Stimulated activated CD8-positive, alpha-beta memory T cell treated with anti-CD3 and anti-CD28 coated beads, Interleukin-7, amount 100 ng/mL, for 4 hours (primary cell): ENCODE results near the gene ALG9.
A peak's percentile ranks its signal among the peaks of the same experiment; 100 is the strongest.
"Not testable (repeated sequence)": the region's sequence is repeated elsewhere in the genome, so short reads cannot be mapped to it uniquely, and the experiment has no call there.

Source experiments
- DNase-seq, 2 donors: peaks; one replicate each; pipeline ENCODE4 v3.0.0-alpha.2; 2020; ENCODE audit warnings: low read depth in 2 of 2

The ALG9 gene

DNA sequence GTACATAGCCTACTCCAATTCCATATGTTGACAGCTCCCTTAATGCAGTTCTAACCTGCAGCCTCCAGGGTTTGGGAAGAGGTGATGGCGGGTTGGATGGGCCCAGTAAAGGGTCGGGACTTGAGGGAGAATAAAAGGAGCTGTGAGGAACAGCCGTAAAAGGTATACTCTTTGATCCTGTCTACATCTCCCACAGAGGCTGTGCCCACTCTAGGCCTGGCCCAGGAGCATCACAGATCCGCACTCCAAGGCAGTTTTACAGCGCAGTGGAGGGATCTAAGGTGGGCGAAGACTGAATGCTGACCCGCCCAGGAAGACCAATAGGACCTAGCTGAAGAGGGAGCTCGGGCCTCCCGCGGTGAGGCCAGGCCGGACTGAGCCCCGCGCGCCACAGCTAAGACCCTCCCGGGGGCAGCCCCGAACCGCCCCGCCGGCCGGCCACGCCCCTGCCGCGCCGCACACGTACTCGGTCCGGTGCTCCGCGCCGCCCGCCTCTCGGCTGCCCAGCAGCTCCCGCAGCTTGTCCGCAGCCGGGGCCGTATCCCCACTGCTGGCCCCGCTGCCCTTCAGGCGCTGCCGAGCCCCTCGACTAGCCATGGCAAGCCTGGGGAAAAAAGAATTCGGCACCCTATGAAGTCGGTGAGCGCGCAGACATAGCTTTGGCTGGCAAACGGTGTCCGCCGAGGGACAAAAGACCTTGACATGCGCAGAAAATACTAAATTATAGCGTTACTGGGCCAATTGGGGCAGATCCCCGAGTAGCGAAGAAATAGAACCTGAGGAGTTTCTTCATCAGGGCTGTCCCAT, at the start of gene ALG9:
Gene ALG9 (minus strand): TSS at position 696 of the 807 bp plus-strand sequence. CDS start 99 bp downstream, at position 597.
- peak; percentile 80 to 81 for DNase-seq

- DNase-seq: no peak
Measured at GRCh38 chr11:111920908-111921307, 49.5 kb upstream of the ALG9 start.

DNA sequence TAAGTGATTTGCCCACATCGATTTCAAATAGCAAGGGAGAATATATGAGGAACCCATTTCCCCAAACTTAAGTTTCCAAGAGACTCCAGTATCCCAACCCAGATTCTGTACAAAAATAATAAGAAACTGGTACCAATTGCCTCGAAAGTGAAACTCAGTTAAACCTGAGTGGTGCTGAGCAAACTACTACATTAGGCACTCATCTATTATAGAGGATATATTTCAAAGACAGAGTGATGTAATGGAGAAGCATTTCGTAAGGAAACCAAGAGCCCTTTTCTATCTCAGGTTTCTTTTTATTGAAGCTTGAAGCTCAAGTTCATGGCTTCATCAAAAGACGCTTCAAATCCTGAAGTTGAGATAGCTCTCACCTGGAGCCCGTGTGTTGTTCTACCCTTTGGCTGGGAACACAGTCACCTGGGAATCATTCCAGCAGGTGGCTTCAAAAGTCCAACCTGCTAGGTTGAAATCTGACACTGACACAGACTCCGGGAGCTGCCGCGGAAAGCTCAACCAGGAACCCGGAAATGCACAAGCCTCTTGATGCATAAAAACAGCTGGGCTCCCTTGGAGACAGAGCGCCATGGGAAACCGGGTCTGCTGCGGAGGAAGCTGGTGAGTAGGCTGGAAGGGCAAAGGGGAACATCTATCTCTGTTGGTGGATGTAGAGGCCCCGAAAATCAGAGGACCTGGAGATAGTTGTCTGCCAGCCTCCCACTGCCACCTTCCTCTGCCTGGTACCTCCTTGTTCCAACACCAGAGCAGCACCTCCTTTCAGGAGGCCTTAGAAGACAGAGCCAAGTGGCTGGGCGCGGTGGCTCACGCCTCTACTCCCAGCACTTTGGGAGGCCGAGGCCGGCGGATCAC, 47.2 kb upstream of the ALG9 start, which contains the start of gene C11orf52:
Gene C11orf52 (plus strand): TSS at position 524 of the 867 bp plus-strand sequence. CDS start 60 bp downstream, at position 584.
- no peak for DNase-seq

GRCh38 chr11:111917788-111918187, 46.4 kb upstream of the ALG9 start:
- DNase-seq: no peak

DNA sequence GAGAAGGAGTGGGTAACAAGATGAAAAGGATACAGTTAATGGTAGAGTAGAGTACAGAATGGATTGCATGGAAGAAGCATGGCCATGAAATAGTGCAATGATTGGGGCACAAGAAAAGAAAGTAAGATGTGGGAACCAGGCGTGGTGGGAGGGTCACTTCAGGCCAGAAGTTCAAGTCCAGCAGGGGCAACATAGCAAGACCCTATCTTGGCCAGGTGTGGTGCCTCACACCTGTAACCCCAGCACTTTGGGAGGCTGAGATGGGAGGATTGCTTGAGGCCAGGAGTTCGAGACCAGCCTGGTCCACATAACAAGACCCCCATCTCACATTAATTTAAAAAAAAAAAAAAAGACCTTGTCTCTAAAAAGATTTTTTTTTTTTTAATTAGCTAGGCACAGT, 45.9 kb upstream of the ALG9 start:
- no peak for DNase-seq

DNA sequence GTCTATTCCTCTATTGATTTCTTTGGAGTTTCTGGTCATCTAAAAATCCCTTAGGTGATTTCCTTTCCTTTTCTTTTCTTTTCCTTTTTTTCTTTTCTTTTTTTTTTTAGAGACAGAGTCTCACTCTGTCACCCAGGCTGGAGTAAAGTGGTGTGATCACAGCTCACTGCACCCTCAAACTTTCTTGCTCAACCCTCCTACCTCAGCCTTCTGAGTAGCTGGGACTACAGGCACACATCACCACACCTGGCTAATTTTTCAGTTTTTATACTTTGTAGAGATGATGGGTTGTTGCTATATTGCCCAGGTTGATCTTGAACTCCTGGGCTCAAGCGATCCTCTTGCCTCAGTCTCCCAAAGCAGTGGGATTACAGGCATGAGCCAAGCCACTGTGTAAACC, 45.4 kb upstream of the ALG9 start:
- no peak for DNase-seq

DNA sequence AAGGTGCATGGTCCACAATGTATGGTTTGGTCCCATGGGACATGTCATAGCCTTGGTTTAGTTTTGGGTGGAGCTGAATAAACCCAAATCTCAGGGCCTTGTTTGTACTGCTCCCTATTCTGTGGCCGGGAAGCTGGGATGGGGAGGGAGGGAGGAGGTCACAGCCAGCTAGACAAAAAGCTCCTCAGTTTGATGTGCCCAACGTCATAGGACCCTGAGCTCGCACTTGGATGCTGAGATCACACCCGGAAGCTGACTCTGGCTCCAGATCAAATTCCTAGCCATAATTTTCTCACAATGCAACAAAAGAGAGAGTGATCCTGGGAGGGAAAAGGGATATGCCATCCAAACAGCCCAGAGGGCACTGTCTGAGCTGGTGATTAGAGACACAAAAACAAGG, 42.6 kb upstream of the ALG9 start:
- DNase-seq: no peak

GRCh38 chr11:111913031-111913861, 41.9 kb upstream of the ALG9 start:
- DNase-seq: no peak

- DNase-seq: no peak
Measured at GRCh38 chr11:111912535-111912934, 41.2 kb upstream of the ALG9 start, which contains the start of gene HSPB2. Gene HSPB2 (plus strand): TSS chr11:111912734. CDS start chr11:111912830, 96 bp downstream.

DNA sequence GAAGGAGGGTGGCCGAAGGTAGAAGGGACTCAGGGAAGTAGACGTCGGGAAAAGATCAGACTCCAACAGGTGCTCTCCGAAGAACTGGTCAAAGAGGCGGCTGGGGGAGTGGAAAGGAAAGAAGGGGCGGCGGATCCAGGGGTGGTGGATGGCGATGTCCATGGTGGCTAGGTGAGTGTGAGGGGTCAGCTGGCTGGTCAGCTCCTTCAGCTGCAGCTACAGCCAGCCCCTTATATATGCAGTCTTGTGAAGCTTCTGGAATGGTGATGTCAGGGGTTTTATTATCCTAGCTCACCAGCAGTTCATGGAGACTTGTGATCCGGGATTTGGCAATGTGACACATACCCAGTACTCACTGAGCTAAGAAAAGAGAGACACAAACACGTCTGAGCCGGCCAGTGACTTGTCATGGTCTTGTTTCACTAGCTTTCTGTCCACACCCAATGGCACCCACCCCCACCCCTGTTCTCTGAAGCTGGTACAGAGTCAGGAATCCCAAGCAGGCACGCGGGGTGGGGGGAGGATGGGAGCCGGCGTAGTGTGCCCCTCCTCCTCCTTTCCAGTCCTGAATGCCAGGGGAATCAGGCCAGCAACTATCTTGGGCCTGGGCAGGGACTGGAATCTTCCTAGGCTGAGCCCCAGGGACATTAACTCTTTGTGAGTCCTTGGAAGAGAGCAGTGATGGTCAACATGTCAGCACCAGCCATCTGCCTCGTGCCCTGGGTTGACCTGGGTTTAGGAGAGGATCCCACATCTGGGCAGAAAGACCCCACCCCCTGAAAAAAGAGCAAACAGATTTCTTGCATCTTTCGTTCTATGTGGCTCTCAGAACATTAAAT, 40.4 kb upstream of the ALG9 start, which contains the start of gene CRYAB:
Gene CRYAB (minus strand): TSS at position 208 of the 839 bp plus-strand sequence. CDS start 46 bp downstream, at position 162.
- no peak for DNase-seq

DNA sequence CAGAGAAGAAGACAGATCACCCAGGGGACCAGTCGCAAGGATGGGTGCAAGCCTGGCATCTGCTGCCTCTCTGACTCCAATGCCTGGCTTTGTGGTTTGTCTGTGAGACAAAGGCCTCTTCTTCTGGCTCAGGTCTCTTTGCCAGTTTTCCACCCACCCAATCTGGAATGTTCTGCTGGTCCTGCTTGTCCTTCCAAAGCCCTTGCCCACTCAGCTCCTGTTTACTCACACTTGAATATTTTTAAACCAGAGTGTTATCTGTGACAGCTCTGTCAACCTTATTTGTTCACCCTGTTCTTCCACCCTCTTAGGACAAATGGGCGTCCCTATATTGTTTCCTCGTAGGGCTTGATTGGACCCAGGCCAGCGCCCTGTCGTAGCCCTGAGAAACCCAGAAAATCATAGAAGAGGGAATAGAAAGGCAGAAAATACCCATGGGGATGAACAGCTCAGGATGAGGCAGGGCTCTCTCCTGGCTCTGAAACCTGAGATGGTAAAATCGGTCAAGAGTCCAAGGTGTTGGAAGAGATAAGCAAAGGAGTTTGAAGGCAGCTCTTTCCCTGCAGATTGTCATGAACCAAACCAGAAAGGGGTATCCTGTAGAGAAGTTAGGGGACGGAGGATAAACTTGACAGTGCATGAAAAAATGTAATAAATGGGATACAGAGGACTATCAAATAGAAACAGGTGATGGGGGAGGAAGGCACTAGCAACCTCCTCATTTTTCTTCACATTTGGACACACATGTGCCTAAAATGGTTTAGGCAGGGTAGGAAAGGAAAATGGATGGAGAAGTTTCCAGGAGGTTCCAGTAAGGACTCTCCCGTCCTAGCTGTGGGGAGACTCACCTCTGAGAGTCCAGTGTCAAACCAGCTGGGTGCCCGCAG, 39.5 kb upstream of the ALG9 start:
- no peak for DNase-seq

GRCh38 chr11:111909378-111909777, 38.0 kb upstream of the ALG9 start:
- no peak for DNase-seq

GRCh38 chr11:111908639-111909305, 37.4 kb upstream of the ALG9 start:
- no peak for DNase-seq

GRCh38 chr11:111906680-111907079, 35.3 kb upstream of the ALG9 start:
- DNase-seq: no peak

DNA sequence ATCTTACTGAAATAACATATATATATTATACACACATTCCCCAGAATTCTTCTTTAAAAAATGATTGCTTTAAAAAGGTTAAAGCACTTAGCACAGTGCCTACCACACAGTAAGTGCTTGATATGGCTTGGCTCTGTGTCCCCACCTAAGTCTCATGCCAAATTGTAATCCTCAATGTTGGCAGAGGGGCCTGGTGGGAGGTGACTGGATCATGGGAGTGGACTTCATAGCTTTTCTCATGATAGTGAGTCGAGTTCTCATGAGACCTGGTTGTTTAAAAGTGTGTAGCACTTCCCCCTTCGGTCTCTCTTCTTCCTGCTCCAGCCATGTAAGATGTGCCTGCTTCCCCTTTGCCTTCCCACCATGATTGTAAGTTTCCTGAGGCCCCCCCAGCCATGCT, 34.0 kb upstream of the ALG9 start:
- no peak for DNase-seq

DNA sequence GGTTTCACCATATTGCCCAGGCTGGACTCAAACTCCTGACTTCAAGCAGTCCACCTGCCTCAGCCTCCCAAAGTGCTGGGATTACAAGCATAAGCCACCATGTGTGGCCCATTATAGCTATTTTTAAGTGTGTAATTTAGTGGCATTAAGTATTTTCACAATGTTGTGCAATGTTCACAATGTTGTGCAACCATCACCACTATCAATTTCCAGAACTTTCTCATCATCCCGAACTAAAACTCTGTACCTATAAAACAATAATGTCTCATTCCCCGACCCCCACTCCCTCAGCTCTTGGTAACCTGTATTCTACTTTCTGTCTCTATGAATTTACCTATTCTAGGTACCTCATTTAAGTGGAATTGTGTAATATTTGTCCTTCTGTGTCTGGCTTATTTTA, 15.5 kb upstream of the ALG9 start:
- DNase-seq: no peak

- DNase-seq: no peak
Measured at GRCh38 chr11:111886032-111886431, 14.7 kb upstream of the ALG9 start.

- not testable (repeated sequence) for DNase-seq
Measured at GRCh38 chr11:111885053-111885452, 13.7 kb upstream of the ALG9 start.

DNA sequence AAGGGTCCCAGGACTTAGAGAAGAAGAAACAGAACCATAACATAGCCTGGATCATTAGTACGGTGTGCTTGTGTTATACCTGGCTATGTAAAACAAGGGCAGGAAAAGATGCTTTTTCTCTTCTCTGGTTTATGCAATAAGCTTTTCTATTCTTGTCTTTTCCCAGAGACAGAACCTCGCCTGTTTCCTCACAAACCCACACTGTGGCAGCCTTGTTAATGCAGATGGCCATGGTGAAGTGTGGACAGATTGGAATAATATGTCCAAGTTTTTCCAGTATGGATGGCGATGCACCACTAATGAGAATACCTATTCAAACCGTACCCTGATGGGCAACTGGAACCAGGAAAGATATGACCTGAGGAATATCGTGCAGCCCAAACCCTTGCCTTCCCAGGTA, 10.8 kb upstream of the ALG9 start:
- DNase-seq: no peak
